ENCODE data around the gene DPEP2.
"Not testable (repeated sequence)": the region's sequence is repeated elsewhere in the genome, so short reads cannot be mapped to it uniquely, and the experiment has no call there.

DPEP2 gene

DNA sequence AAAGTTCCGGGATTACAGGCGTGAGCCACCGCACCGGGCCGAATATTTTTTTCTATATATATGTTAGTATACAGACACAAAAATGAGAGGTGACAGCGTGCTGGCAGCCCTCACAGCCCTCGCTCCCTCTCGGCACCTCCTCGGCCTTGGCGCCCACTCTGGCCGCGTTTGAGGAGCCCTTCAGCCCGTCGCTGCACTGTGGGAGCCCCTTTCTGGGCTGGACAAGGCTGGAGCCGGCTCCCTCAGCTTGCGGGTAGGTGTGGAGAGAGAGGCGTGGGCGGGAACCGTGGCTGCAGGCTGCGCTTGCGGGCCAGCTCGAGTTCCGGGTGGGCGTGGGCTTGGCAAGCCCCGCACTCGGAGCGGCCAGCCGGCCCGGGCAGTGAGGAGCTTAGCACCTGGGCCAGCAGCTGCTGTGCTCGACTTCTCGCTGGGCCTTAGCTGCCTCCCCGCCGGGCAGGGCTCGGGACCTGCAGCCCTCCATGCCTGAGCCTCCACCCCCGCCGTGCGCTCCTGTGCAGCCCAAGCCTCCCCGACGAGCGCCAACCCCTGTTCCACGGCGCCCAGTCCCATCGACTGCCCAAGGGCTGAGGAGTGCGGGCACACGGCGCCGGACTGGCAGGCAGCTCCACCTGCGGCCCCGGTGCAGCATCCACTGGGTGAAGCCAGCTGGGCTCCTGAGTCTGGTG lies 17.1 kb downstream of the DPEP2 start:
- H3K36me3 ChIP-seq (ENCODE audit: control insufficient read depth, insufficient read depth, low read length) = no peaks in the 10 kb centered on the region
- H3K9me3 ChIP-seq (ENCODE audit: control insufficient read depth, low read length) = no peaks in the 10 kb centered on the region
- H3K4me1 ChIP-seq (ENCODE audit: control insufficient read depth, insufficient read depth, low read length) = no peaks in the 10 kb centered on the region
- H3K9ac ChIP-seq (ENCODE audit: low read length) = no peak overlapping the region
- H3K4me3 ChIP-seq (ENCODE audit: low read length) = no peak overlapping the region
- peaks cover 14% of the 10 kb centered on the region for H3K27me3 ChIP-seq (ENCODE audit: control insufficient read depth, insufficient read depth, low read length)

DNA sequence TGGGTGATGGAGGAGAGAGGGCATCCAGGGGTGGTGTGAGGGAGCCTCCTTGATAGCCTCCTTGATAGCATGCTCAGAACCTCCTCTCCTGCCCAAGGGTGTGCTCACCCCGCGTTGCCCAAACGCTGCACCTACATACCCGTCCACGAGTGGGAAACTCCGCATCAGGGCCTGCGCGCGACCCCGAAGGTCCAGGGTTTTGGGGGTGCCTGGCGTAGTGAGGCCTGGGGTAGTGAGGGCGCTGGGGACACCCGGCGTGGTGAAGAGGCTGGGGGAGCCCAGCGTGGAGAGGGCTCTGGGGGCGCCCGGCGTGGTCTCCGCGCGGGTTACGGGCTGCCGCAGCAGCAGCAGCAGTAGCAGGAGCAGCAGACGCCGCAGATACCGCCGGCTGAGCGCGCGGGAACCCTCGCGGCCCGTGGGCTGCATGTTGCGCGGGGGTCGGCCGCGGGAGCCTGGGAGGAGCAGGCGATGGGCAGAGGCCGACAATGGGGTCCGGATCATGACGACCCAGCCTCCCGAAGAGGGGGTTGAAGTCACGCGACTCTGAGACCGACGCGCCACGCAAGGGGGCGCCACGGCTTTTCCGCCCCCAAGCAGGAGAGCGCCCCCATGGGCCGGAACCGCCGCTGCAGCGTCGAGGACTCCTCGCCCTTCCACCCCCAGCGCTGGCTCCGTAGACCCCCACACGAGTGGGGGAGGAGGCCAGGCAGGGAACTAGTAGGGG lies 19.2 kb downstream of the DPEP2 start, which contains the start of gene DPEP3:
DPEP3 (minus strand) TSS at position 545 of the 724 bp plus-strand sequence; CDS start at position 426, 119 bp downstream.
- peaks cover 22% of the 10 kb centered on the region for H3K27me3 ChIP-seq (ENCODE audit: control insufficient read depth, insufficient read depth, low read length)
- no peaks in the 10 kb centered on the region for H3K36me3 ChIP-seq (ENCODE audit: control insufficient read depth, insufficient read depth, low read length)
- H3K9me3 ChIP-seq (ENCODE audit: control insufficient read depth, low read length) = no peaks in the 10 kb centered on the region
- H3K4me3 ChIP-seq (ENCODE audit: low read length) = no peak within 1 kb of the TSS
- no peaks in the 10 kb centered on the region for H3K4me1 ChIP-seq (ENCODE audit: control insufficient read depth, insufficient read depth, low read length)
- no peak within 1 kb of the TSS for H3K9ac ChIP-seq (ENCODE audit: low read length)

DNA sequence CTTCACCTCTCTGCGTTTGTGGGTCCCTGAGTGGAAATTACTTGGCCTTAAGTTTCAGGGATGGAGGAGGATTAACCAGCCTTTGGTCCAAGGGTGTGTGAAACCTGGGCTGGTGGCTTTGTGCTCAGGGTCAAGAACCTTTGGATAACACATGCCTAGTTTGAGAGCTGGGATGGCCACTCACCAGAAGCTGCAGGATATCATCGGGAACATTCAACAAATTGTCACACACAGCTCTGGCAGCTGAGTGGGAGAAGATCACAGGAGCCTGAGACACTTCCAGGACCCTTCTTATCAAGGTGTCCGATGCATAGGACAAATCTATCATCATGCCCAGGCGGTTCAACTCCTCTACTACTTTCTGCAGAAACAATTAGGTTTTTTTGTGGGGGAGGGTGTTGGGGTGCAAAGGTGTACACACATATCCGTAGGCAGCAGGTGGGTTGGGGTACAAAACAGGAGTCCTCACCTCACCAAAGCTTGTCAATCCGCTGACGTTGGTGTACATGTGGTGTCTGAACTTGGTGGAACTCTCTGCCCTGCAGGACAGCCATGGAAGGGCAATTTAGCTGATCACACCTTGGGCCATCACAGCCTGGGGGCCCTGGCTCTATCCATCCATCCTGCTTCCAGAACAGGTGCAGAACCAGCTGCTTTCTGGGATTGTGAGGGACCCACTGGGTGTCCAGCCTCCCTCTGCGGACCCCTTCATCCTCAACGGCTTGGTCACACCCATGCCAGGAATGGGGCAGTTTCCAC lies 21.6 kb downstream of the DPEP2 start:
- Histone ChIP-seq H3K4me3 (ENCODE audit: low read length) (no peak overlapping the region), H3K36me3 (ENCODE audit: control insufficient read depth, insufficient read depth, low read length) (no peaks in the 10 kb centered on the region), H3K9ac (ENCODE audit: low read length) (no peak overlapping the region), H3K4me1 (ENCODE audit: control insufficient read depth, insufficient read depth, low read length) (no peaks in the 10 kb centered on the region), H3K27me3 (ENCODE audit: control insufficient read depth, insufficient read depth, low read length) (peaks cover 22% of the 10 kb centered on the region), H3K9me3 (ENCODE audit: control insufficient read depth, low read length) (no peaks in the 10 kb centered on the region)

DNA sequence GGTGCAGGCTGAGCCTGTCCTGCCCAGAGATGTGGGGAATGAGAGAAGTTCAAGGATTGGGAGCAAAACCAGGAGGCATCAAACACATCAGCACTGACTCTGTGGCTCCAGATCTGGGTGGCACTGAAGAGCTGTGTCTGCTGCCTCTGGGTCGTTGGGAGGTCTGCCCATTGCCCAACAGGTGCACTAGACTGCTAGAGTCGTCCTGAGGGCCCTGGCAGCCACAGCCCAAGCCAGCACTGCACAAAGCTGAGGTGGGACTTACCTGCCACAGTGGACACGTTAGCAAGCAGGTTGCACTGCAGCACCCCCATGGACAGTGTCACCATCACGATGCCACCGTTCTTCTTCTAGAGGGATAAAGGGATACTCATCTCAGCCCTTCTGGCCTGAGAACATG lies 22.3 kb downstream of the DPEP2 start:
- Histone ChIP-seq H3K4me3 (ENCODE audit: low read length) (no peak overlapping the region), H3K9ac (ENCODE audit: low read length) (no peak overlapping the region), H3K4me1 (ENCODE audit: control insufficient read depth, insufficient read depth, low read length) (no peaks in the 10 kb centered on the region), H3K9me3 (ENCODE audit: control insufficient read depth, low read length) (no peaks in the 10 kb centered on the region), H3K36me3 (ENCODE audit: control insufficient read depth, insufficient read depth, low read length) (no peaks in the 10 kb centered on the region), H3K27me3 (ENCODE audit: control insufficient read depth, insufficient read depth, low read length) (peaks cover 22% of the 10 kb centered on the region)

GRCh38 chr16:67976205-67976604 lies 23.1 kb downstream of the DPEP2 start:
- peaks cover 22% of the 10 kb centered on the region for H3K27me3 ChIP-seq (ENCODE audit: control insufficient read depth, insufficient read depth, low read length)
- H3K36me3 ChIP-seq (ENCODE audit: control insufficient read depth, insufficient read depth, low read length) = no peaks in the 10 kb centered on the region
- no peaks in the 10 kb centered on the region for H3K4me1 ChIP-seq (ENCODE audit: control insufficient read depth, insufficient read depth, low read length)
- no peak overlapping the region for H3K4me3 ChIP-seq (ENCODE audit: low read length)
- no peaks in the 10 kb centered on the region for H3K9me3 ChIP-seq (ENCODE audit: control insufficient read depth, low read length)
- H3K9ac ChIP-seq (ENCODE audit: low read length) = no peak overlapping the region

DNA sequence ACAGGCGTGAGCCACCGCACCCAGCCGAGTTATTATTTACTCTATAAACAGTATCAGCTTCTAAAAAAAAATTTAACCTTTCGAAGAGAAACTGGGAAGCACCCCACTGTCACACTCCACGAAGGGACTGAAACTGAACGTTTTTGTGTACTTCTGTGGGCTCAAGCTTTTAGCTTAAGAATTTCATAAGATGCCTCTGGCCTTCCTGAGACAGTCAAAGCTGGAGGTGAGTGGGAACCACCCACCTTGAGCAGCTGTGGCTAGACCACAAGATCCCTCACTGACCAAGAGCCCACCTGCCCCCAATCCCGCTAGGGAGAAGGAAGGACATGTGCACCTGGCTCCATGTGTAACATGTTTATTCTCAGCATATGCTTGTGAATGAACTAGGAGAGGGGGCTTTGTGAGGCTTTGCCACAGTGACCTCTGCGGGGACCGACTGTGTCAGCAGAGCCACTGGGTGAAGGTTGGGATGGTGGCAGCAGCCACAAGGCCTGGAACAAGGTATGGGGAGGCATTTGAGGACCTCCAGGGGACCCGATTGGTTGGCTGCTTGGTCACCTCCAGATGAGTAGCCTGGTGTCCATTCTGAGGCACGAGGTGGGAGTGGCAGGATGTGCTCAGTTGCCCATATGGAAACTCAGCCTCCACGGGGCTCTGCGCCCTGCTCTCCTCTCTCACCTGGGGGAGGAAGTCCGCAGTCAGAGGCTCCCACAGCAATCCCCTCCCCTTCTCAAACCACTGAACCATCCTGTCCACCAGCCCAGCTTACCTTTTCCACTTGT lies 23.8 kb downstream of the DPEP2 start:
- no peaks in the 10 kb centered on the region for H3K4me1 ChIP-seq (ENCODE audit: control insufficient read depth, insufficient read depth, low read length)
- no peak overlapping the region for H3K4me3 ChIP-seq (ENCODE audit: low read length)
- no peak overlapping the region for H3K9ac ChIP-seq (ENCODE audit: low read length)
- peaks cover 22% of the 10 kb centered on the region for H3K27me3 ChIP-seq (ENCODE audit: control insufficient read depth, insufficient read depth, low read length)
- no peaks in the 10 kb centered on the region for H3K9me3 ChIP-seq (ENCODE audit: control insufficient read depth, low read length)
- H3K36me3 ChIP-seq (ENCODE audit: control insufficient read depth, insufficient read depth, low read length) = no peaks in the 10 kb centered on the region

DNA sequence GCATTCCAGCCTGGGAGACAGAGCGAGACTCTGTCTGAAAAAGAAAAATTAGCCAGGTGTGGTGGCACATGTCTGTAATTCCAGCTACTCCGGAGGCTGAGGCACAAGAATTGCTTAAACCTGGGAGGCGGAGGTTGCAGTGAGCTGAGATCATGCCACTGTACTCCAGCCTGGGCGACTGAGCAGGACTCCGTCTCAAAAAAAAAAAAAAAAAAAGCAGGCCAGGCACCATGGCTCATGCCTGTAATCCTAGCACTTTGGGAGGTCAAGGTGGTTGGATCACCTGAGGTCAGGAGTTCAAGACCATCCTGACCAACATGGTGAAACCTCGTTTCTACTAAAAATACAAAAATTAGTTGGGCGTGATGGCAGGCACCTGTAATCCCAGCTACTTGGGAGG lies 27.0 kb downstream of the DPEP2 start:
- not testable (repeated sequence) for H3K4me3 ChIP-seq (ENCODE audit: low read length); H3K9me3 ChIP-seq (ENCODE audit: control insufficient read depth, low read length); H3K9ac ChIP-seq (ENCODE audit: low read length); H3K4me1 ChIP-seq (ENCODE audit: control insufficient read depth, insufficient read depth, low read length); H3K36me3 ChIP-seq (ENCODE audit: control insufficient read depth, insufficient read depth, low read length)
- H3K27me3 ChIP-seq (ENCODE audit: control insufficient read depth, insufficient read depth, low read length) = peaks cover 17% of the 10 kb centered on the region

- Histone ChIP-seq H3K9me3 (ENCODE audit: control insufficient read depth, low read length) (no peaks in the 10 kb centered on the region), H3K27me3 (ENCODE audit: control insufficient read depth, insufficient read depth, low read length) (peaks cover 9% of the 10 kb centered on the region), H3K9ac (ENCODE audit: low read length) (no peak overlapping the region), H3K4me3 (ENCODE audit: low read length) (no peak overlapping the region), H3K4me1 (ENCODE audit: control insufficient read depth, insufficient read depth, low read length) (peaks cover 15% of the 10 kb centered on the region), H3K36me3 (ENCODE audit: control insufficient read depth, insufficient read depth, low read length) (no peaks in the 10 kb centered on the region)
Measured at GRCh38 chr16:67971111-67971510, 28.2 kb downstream of the DPEP2 start.

DNA sequence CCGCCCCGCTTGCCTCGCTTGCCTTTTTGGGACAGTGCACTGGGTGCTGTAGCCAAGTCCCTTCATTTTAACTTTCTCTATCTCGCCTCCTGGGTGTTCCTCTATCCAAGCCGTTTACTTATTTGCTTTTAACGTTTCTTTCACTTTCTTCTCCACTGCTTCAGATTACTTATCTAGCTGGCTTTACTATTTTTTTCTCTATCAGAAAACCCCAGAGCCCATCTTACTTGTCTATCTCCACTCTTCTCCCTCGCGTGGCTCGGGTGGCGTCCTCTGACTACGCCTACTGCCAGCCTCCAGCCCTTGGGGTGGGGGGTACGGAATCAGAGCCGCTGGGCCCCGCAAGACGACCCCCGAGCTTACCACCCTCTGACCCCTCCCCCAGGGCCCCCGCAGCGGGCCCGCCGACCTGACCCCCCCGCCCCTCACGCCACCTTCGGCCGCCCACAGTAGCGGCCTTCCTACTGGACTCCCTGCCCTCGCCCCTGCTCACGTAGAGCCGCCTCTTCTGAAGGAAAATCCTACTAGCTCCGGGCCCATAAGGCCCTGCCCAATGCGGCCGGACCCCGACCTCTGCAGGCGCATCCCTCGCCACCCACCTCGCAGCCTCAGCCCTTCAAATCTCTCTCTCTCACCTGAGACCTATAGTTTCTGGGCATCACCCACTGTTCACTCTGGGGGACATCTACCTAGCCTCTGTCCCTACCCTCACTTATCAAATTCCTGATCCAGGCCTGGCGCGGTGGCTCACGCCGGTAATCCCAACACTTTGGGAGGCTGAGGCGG lies 29.8 kb downstream of the DPEP2 start:
- Histone ChIP-seq H3K36me3 (ENCODE audit: control insufficient read depth, insufficient read depth, low read length) (no peaks in the 10 kb centered on the region), H3K9ac (ENCODE audit: low read length) (peak overlapping the region; percentile 59), H3K4me1 (ENCODE audit: control insufficient read depth, insufficient read depth, low read length) (peaks cover 20% of the 10 kb centered on the region), H3K9me3 (ENCODE audit: control insufficient read depth, low read length) (no peaks in the 10 kb centered on the region), H3K4me3 (ENCODE audit: low read length) (no peak overlapping the region), H3K27me3 (ENCODE audit: control insufficient read depth, insufficient read depth, low read length) (peaks cover 8% of the 10 kb centered on the region)

DNA sequence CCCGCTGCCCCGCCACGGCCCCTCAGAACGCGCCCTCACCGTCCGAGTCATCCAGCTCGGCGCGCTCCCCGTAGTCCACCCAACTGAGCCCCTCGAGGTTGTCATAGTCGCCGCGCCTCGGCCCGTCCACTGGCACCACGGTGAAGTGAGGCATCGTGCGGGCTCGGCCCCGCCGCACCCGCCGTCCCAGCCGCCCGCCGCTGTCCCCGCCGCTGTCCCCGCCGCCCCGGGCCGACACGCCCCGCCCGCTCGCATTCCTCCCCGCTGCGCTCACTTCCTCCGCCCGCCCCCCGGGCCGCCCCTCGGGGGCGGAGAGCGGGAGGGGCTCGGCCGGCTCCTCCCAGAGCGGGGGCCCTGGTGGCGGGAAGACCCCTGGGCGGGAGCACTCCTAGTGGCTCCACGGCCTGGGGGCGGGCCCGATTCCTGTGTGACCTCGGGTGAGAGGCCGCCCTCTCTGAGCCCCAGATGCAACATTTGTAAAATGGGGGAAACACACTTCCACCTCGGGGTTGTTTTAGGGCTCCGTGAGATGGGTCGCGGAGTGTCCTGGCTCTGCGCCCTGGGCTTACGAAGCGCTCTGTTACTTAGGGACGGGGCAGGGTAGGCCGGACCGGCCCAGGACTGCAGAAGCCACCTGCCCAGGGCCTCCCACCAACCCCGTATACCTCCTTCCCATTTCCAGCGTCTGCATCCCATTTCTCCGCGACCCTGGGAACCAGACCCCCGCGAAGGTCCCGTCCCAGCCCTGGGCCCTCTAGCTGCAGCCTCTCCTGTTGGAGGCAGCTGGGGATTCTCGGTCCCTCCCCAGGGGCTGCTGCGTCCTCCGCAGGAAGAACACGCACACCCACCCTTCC lies 30.7 kb downstream of the DPEP2 start, which contains the start of gene SLC12A4:
SLC12A4 (minus strand) TSS at position 238 of the 854 bp plus-strand sequence; CDS start at position 154, 84 bp downstream.
- H3K4me3 ChIP-seq (ENCODE audit: low read length) = peak within 1 kb of the TSS; percentile 63
- peak within 1 kb of the TSS; percentile 84 for H3K9ac ChIP-seq (ENCODE audit: low read length)
- peaks cover 8% of the 10 kb centered on the region for H3K27me3 ChIP-seq (ENCODE audit: control insufficient read depth, insufficient read depth, low read length)
- H3K4me1 ChIP-seq (ENCODE audit: control insufficient read depth, insufficient read depth, low read length) = peaks cover 20% of the 10 kb centered on the region
- no peaks in the 10 kb centered on the region for H3K9me3 ChIP-seq (ENCODE audit: control insufficient read depth, low read length)
- H3K36me3 ChIP-seq (ENCODE audit: control insufficient read depth, insufficient read depth, low read length) = no peaks in the 10 kb centered on the region
